Right lobe of liver (tissue), 6 donors: ENCODE data around the gene FAM20C. TPM values are rescaled to one million over a fixed set of nuclear protein-coding genes. Genes with fewer than 3 reads are reported as not detected.

Experiments
- ATAC-seq, 4 donors: fragments of 200-7000 bp; cut with Tn5 transposase; one replicate each; pipeline ENCODE4 v1.9.1; 2020; ENCODE audit warnings: mild to moderate bottlenecking in 4 of 4, moderate library complexity in 4 of 4
- DNase-seq, 3 donors: peaks; one replicate each; pipeline ENCODE4 v3.0.0-alpha.2; 2020
- H3K27ac ChIP-seq, 3 donors: fragments of 200-600 bp; one replicate each; pipeline ENCODE4 v1.8.0; 2022
- H3K27me3 ChIP-seq, 2 donors: fragments of 200-600 bp; one replicate each; pipeline ENCODE4 v1.8.0; 2022
- H3K36me3 ChIP-seq, 4 donors: fragments of 200-600 bp; sonication (generic) in 1 of 4; one replicate each; pipeline versions ENCODE4 v1.5.1 to v1.8.0; 2017 to 2022; ENCODE audit warnings: control low read depth in 1 of 4
- H3K4me1 ChIP-seq, 4 donors: fragments of 200-600 bp; sonication (generic) in 1 of 4; one replicate each; pipeline versions ENCODE4 v1.5.1 to v1.8.0; 2017 to 2022; ENCODE audit warnings: control low read depth in 1 of 4
- H3K4me3 ChIP-seq, 3 donors: fragments of 200-600 bp; one replicate each; pipeline ENCODE4 v1.8.0; 2022
- H3K9me3 ChIP-seq, 4 donors: fragments of 200-600 bp; sonication (generic) in 1 of 4; one replicate each; pipeline versions ENCODE4 v1.5.1 to v1.8.0; 2017 to 2022; ENCODE audit warnings: control low read depth in 1 of 4
- CTCF ChIP-seq, 4 donors: fragments of 200-600 bp in 3 of 4; fragments of 450-650 bp in 1 of 4; IDR thresholded peaks; one replicate each; pipeline versions ENCODE4 v1.5.1 to v1.8.0; 2016 to 2022; ENCODE audit warnings: antibody characterized with exemption in 4 of 4, mild to moderate bottlenecking in 2 of 4
- POLR2A ChIP-seq: fragments of 450-650 bp; IDR thresholded peaks from one replicate; pipeline ENCODE4 v1.6.1; 2017; ENCODE audit warnings: antibody characterized with exemption, mild to moderate bottlenecking
- WGBS: methylation state at CpG from one replicate; pipeline ENCODE4 v1.1.6; 2018; ENCODE audit warnings: low coverage, low lambda C conversion rate; ENCODE audit not compliant: insufficient coverage; ENCODE audit errors: missing lambda C conversion rate; 5-methylcytosine and 5-hydroxymethylcytosine counted together
- intact Hi-C, 2 donors: fragments of 100-400 bp; cut with DNase I; formaldehyde crosslinking; loops; one replicate each; pipeline versions ENCODE4 v1.11.2 to v1.14.1; 2022
- total RNA-seq, 6 experiments: library from RNA; depleted of rRNA in 2 of 6; stranded (reverse); fragments of >200 nt in 2 of 6; fragmentation: NEBNext Ultra II Directional in 3 of 6; extraction: Animal tissue kit (Norgen Biotek cat#: 25700) in 3 of 6; gene quantifications; one replicate each; pipeline versions ENCODE4 v1.1.0 to v1.2.4, GENCODE V29; 2016 to 2023
- donor health status: DM: no; HTN: yes; CAD: no.
- donor health status: DM: no; HTN: no; CAD: no.
- donor health status: DM: no; HTN: no; CAD: no.
- donor health status: DM: no; HTN: yes; CAD: no.
- donor health status: DM: no; HTN: yes; CAD: no.

The FAM20C gene
- total RNA-seq, 6 experiments from 2014 or later: 32.1 to 73.8 (median 57.3) TPM

- Histone ChIP-seq H3K27me3 (no peaks in the 10 kb centered on the region), H3K36me3 (no peaks in the 10 kb centered on the region), H3K4me3 (no peak overlapping the region), H3K27ac (no peak overlapping the region), H3K9me3 (no peaks in the 10 kb centered on the region), H3K4me1 (no peaks in the 10 kb centered on the region)
- WGBS: no CpG with 5 or more reads among the region's 22 CpGs
- peak in 1 of 3 donors; percentile 56 for DNase-seq
- TF ChIP-seq CTCF (IDR thresholded peaks at IDR 0.05) (no peak), POLR2A (no peak)
- intact Hi-C loops: no loop called here
- peak in 3 of 4 donors; percentile 1 to 4 (median 3) for ATAC-seq
Observed at GRCh38 chr7:265998-266850, 73.9 kb downstream of the FAM20C start.

GRCh38 chr7:266851-267840, 74.8 kb downstream of the FAM20C start:
- no peaks in the 10 kb centered on the region for H3K4me1 ChIP-seq
- intact Hi-C loops: no loop called here
- ATAC-seq (peak; percentile 16 to 50 (median 22)), DNase-seq (peak in 1 of 3 donors; percentile 56)
- no peak for TF ChIP-seq POLR2A
- TF ChIP-seq CTCF (IDR thresholded peaks at IDR 0.05): peak in 3 of 4 donors; percentile 32 to 52 (median 34)
- no peaks in the 10 kb centered on the region for H3K27me3 ChIP-seq
- H3K9me3 ChIP-seq: no peaks in the 10 kb centered on the region
- H3K4me3 ChIP-seq: no peak overlapping the region
- H3K36me3 ChIP-seq: no peaks in the 10 kb centered on the region
- WGBS: 65% methylated on average over 10 of the region's 45 CpGs
- no peak overlapping the region for H3K27ac ChIP-seq

DNA sequence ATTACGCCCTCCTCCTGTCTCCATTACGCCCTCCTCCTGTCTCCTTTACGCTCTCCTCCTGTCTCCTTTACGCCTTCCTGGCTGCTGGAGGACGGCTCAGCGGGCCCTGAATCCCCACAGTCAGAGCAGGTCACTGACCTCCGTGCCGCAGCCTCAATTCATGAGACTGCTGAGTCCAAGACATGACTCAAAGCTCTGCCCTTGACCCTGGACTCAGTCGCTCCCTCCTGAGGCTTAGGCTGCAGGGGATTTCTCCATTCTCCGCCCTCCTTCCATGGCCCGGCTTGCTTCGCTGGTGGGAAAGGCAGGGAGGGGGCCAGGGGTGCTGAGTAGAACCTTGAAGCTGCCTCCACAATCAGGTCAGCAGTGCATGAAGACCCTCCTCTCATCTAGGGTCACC, 76.6 kb downstream of the FAM20C start:
- Histone ChIP-seq H3K9me3 (no peaks in the 10 kb centered on the region), H3K36me3 (no peaks in the 10 kb centered on the region), H3K27me3 (no peaks in the 10 kb centered on the region), H3K4me1 (no peaks in the 10 kb centered on the region), H3K4me3 (no peak overlapping the region), H3K27ac (no peak overlapping the region)
- no peak for TF ChIP-seq POLR2A
- TF ChIP-seq CTCF (IDR thresholded peaks at IDR 0.05): no peak
- ATAC-seq (no peak), DNase-seq (peak in 1 of 3 donors; percentile 28)
- 69% methylated on average over 8 of the region's 12 CpGs for WGBS
- intact Hi-C loops: no loop called here

DNA sequence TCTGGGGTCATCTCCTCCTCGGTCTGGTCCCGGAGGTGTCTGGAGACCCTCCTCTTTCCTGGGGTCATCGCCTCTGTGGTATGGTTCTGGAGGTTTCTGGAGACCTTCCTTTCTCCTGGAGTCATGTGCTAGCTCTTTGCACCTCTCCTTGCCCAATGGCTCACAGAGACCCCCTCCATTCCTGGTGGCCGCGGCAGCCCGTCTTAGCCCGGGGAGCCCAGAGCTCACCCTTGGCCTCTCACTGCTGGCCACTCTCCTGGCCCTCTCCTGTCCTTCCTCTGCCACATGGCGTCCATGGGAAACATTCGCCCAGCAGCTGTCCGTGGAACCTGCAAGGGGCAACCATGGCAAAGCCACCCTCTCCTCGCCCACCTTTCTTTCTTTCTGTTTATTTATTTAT, 77.3 kb downstream of the FAM20C start:
- Histone ChIP-seq H3K27ac (no peak overlapping the region), H3K4me3 (no peak overlapping the region), H3K27me3 (no peaks in the 10 kb centered on the region), H3K4me1 (no peaks in the 10 kb centered on the region), H3K9me3 (no peaks in the 10 kb centered on the region), H3K36me3 (no peaks in the 10 kb centered on the region)
- DNase-seq (peak in 1 of 3 donors; percentile 31), ATAC-seq (no peak)
- TF ChIP-seq CTCF (IDR thresholded peaks at IDR 0.05): no peak
- TF ChIP-seq POLR2A: no peak
- 78% methylated on average over 10 of the region's 11 CpGs for WGBS
- intact Hi-C loops: no loop called here
